Hematopoietic multipotent progenitor cell treated with erythropoietin and hydrocortisone succinate and interleukin-3 and kit ligand, for 4 days (in vitro differentiated cells): ENCODE data around the gene SOX15.
"Not testable (repeated sequence)": the region's sequence is repeated elsewhere in the genome, so short reads cannot be mapped to it uniquely, and the experiment has no call there.

ENCODE experiments used
- DNase-seq: peaks from one replicate; pipeline ENCODE4 v3.0.0-alpha.2; 2015

Gene SOX15

DNA sequence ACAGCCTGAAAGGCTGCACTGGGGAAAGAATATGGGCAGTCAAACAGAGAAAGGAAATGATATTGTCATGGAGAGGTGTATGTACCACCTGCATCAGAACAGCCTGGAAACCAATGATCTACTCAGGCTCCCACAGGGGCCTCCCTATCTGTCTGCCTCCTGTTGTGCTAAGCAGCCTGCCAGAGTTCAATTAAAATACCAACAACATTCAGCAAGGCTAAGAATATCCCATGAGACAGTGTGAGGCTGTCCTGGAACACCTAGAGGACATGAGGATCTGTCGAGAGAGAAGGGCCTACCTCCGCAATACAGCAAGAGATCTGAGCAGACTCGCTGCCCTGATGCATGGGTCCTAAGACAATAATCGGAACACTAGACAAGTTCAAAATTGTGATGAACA lies 16.4 kb upstream of the SOX15 start:
- no peak for DNase-seq

DNA sequence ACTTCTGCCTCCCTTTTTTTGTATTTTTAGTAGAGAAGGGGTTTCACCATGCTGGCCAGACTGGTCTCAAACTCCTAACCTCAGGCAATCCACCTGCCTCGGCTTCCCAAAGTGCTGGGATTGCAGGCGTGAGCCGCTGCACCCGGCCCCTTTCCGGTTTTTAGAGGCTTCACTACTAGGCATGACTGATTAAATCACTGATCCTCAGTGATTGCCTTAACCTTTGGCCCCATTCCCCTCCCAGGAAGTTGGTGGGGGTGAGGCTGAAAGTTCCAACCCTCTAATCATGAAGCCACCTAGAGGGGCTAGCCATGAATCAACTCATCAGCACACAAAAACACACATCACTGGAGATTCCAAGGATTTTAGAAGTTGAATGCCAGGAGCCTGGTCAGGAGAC lies 7.7 kb upstream of the SOX15 start:
- not testable (repeated sequence) for DNase-seq

DNA sequence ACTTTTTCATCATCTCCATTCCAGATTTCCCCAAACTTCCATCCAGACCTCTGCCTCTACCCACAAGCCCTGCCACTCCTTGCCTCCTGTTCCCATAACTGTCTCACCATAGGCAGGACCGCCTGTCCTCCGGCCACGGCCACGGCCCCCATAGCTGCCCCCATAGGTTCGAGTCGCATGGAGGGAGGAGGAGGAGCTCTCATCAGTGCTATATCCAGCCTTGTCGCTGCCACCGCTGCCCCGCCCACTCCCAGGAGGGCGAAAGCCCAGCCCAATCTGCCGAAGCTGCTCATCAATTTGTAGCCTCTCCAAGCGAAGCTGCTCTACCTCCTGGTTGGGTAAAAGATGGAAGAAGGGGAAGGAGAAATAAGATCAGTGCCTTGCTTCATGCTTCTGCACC lies 3.4 kb upstream of the SOX15 start:
- DNase-seq: no peak

DNA sequence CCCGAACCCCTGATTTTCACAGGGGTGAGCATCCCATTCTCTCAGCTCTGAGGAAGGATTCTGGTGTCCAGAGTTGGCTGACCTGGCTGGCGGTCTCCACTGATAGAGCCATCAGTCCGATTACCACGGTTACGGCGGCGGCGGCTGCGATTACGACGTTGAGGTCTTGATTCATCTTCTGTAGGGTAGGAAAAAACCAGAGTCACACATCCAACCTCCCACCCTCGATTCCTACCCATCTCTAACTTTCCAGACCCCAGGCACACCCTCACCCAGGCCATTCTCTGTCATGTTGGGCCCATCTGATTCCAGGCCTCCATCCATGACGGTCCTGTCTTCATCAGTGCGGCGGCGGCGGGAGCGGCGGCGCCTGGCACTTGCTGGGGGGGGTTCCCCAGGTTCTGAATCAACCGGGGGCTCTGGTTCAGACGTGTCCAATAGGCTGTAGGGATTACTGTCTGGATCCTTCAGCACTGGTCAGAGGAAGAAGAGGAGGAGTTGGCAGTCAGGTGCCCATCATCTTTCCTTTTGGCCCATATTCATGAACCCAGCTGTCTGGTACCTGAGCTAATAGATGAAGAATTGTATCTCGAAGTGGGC lies 2.6 kb upstream of the SOX15 start:
- DNase-seq: no peak

DNA sequence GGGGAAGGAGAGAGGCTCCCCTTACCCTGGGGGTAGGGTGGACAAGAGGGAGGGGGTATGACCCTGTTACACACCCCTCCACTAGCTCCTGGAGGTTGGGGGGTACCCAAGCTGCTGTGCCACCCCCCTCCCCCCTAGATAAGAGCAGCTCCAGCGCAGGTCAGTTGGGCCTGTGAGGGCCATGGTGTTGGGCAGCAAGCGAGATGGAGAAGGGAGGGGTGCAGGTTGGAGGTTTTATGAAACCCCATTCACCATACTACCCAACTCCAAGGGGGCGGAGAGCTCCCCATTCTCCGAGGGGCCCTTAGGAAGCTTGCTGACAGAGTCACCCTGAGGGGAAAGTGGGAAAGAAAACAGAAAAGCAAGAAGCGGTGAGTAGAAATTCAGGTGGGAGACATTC lies 1.7 kb upstream of the SOX15 start:
- no peak for DNase-seq

DNA sequence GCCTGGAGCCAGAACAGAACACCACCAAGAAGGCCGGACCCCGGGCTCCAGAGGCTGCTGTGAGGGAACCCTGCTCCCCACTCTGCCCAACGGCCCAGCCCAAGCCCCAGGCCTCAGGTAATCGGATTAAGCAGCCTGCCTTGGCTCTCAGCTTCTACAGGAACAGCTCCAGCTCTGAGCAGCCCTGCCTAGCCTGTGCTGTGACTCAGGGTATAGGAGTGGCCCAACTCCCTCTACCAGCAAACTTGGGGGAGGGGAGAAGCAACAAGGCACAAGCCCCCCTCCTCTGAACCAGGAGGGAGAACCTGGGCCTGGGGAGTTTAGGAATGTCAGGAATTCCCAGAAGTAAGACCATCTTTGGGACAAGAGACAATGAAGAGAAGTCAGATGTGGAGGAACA lies 849 bp upstream of the SOX15 start:
- DNase-seq: no peak

DNA sequence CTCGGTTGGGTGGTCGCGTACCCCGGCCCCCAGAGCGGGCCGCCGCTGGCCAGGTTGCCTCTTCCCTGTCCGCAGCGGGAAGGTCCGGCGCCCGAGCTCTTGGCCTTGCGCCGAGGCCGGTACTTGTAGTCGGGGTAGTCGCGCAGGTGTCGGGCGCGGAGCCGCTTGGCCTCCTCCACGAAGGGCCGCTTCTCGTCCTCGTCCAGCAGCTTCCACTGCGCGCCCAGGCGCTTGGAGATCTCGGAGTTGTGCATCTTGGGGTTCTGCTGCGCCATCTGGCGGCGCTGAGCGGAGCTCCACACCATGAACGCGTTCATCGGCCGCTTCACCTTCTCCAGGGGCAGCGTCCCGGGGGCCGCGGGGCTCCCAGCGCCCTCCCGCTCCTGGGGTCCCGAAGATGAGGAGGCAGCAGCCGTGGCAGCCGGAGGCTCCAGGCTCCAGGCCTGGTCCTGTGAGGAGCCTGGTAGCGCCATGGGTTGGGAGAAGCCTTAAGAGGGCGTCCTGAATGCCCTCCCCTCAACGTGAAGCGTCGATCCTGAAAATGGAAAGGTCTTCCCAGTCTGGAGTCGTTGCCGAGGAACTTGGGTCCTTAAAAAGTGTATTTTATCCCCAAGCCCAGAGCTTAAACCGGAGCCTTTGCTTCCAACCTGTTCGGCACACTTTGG lies 558 bp downstream of the SOX15 start:
- DNase-seq: peak; percentile 92

DNA sequence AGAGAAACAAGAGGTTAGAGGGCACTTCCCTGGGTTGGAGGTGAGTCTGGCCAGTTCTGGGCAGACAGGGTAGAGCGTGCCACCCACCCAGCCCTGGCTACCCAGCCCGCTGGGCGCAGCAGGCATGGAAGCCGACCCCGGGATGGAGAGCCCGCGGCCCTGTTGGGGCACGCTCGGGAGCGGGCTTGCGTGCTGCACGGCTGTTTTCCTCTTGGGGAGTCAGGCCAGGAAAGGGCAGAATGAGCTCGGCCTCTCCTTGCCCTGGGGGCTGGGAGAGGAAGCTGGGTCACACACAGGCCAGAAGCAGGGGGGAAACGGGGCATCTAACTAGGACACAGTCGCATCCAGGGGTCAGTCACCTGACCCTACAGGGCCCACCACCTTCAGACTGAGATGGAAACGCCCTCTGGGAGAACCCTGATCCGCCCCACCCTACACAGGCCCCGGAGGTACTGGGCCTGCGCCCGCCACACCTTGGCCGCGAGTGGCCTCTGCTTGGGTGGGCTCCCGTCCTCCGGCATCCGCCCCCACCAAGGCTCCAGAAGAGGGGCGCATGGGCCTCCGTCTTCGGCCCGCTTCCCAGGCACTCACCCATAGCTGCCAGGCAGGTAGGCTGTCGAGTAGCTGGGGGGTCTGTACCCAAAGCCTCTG lies 1.2 kb downstream of the SOX15 start:
- no peak for DNase-seq

DNA sequence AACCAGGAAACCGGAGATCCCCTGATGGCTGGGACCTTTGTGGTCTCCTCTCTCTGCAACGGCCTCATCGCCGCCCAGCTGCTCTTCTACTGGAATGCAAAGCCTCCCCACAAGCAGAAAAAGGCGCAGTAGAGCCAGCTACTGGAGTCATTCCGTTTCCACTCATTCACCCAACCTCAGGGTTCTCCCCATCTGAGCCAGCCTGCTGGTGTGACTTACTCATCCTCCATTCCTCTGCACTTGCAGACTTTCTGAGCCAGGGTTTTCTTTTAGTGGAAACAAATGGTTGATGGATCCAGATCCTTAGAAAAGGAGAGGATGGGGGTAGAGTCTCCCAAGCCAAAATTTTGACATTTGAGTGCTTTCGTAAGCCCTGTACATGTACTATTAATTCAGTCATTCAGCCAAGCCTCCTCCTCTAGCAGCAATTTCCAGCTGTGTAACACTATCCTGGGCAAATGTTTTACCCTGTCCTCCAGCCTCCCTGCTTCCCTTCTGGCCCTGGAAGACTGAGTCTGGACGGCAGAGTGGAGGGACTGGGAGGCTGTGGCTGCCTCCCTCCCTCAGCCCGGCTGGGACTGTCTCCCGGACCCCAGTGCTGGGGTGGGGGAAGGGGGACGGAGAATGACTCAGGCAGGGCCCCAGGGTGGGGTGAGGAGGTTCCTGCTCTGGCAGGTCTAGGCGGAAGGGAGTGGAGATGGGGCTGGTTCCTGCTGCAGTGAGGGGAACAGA lies 2.3 kb downstream of the SOX15 start:
- DNase-seq: peak; percentile 54

DNA sequence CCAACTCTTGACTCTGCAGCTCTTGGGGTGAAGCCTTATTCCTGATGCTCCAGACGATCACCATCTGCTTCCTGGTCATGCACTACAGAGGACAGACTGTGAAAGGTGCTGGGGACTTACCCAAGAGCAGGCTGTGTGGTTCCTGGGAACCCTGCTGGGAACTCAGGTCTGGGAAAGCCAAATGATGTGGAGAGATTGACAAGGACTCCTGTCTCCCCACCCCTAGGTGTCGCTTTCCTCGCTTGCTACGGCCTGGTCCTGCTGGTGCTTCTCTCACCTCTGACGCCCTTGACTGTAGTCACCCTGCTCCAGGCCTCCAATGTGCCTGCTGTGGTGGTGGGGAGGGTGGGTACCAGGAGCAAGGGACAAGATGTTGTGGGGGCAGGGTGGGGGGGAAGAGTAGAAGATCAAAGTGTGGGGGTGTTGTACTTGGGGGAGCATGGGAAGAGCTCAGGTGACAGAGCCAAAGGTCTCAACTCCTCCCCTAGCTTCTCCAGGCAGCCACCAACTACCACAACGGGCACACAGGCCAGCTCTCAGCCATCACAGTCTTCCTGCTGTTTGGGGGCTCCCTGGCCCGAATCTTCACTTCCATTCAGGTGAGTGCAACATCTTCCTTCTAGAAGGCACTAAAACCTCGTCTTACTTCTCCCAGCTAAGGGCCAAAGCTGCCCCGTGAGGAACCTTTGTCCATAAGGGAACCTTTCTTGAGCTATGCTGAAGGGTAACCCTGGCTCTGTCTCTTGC lies 3.0 kb downstream of the SOX15 start:
- peak; percentile 35 for DNase-seq

DNA sequence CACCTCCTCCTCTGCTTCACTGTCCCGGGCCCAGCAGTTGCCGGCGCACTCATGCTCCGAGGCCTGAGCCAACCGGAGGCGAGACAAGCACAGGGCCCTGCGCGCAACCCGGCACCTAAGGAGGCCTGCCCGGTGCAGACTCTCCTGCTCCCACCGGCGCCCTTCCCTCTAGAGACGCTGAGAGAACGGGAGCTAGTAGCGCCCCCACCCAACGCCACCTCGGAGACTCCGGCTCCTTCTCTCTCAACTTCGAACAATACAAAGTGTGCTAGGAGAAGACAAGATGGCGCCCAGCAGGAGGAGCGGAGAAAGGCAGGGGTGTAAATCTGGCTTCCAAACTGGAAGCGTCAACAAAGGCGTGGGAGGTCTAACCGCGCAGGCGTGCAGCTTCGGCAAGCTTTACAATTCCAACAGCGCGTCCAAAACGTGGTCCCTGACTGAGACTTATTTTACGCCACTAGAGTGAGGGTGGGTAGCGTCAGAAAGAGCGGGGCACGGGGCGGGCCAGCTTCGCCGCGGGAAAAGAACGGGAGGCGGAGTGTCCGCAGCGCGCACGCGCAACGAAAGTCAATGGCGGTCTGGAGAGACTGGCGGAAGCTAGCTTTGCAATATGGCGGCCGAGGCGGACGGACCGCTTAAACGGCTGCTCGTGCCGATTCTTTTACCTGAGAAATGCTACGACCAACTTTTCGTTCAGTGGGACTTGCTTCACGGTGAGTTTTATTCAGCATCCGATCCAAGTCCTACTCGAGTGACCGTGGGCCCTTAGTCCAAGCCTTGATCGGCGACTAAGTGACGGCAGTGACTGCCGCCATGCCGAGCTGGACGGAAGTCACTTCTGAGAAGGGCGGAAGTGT lies 6.4 kb downstream of the SOX15 start, which contains the start of gene MPDU1:
TSS of gene MPDU1 (plus strand) at position 600 of the 857 bp plus-strand sequence. CDS start at position 611, 11 bp downstream.
- peak; percentile 99 for DNase-seq

DNA sequence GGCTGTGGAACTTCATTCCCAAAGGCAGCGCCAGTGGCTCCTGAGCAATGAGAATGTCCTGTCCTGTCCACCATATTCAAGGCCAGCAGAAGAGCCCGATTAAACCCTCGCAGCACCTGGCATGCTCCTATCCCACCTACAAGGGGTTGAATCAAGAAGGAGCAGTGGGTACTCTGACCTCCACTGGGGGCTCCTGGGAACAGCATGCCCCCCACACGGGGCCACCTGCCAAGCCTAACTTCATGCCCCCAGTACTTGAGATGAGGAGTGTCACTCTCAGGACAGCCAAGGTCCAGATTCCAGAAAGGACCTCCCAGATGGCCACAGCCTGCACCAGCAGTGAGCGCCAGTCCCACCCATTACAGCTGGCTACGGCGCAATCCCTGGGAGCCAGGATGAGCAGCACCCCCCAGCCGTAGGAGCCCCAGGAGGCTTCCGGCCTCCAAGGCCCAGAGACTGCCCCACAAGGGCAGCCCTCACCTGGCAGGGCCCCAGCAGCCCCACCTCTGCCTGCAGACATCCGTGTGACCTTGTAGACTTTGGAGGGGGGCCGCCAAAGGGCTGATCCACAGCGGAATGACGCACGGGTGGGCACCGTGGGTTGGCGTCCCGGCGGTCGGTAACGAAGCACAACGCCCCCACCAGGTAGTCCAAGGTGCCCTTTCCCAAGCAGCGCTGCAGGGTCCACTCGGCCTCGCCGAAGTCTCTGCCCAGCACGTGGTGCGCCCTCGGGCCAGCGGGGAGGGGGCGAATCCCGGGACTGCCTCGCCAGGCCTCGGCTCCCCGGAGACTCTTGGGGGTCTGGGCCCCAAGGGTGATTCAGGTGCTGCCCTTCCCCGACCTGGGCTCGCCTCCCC lies 7.3 kb downstream of the SOX15 start:
- no peak for DNase-seq

DNA sequence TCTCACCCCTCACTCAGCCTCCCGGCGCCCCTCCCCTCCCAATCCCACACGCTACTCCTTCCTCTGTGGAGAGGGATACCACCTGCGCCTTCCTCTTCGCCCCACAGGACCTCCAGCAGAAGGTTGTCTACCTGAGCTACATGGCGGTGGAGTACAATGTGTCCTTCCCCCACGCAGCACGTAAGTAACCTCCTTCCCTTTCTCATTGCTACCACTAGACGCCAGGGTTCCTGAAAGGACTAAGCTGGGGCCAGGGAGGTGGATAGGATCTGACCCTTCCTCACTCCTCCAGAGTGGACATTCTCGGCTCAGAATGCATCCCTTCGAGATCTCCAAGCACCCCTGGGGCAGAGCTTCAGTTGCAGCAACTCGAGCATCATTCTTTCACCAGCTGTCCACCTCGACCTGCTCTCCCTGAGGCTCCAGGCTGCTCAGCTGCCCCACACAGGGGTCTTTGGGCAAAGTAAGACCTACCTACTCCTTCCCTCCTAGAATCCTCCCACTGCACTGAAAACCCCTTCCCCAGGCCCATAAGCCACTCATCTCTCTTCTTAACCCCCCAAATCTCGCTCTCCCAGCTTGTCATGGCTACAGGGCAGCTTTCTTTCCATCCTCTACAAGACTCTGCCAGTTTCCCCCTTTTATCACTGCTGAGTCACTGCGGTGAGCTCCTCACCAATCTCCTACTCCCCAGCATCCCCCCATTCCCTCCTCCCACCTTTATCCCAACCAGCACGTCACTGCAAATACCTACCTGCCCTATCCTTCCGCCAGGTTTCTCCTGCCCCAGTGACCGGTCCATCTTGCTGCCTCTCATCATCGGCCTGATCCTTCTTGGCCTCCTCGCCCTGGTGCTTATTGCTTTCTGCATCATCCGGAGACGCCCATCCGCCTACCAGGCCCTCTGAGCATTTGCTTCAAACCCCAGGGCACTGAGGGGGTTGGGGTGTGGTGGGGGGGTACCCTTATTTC lies 9.0 kb downstream of the SOX15 start:
- peak; percentile 81 for DNase-seq

DNA sequence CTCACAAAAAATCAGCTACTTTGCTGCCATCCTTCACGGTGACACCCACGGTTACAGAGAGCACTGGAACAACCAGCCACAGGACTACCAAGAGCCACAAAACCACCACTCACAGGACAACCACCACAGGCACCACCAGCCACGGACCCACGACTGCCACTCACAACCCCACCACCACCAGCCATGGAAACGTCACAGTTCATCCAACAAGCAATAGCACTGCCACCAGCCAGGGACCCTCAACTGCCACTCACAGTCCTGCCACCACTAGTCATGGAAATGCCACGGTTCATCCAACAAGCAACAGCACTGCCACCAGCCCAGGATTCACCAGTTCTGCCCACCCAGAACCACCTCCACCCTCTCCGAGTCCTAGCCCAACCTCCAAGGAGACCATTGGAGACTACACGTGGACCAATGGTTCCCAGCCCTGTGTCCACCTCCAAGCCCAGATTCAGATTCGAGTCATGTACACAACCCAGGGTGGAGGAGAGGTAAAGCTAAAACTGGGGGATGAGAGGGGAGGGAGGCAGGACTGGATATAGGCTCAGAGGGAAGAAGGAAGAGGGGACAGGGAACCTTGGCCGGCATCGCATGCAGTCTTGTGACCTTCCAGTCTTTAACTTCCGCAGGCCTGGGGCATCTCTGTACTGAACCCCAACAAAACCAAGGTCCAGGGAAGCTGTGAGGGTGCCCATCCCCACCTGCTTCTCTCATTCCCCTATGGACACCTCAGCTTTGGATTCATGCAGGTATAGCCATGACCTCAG lies 9.9 kb downstream of the SOX15 start:
- no peak for DNase-seq

DNA sequence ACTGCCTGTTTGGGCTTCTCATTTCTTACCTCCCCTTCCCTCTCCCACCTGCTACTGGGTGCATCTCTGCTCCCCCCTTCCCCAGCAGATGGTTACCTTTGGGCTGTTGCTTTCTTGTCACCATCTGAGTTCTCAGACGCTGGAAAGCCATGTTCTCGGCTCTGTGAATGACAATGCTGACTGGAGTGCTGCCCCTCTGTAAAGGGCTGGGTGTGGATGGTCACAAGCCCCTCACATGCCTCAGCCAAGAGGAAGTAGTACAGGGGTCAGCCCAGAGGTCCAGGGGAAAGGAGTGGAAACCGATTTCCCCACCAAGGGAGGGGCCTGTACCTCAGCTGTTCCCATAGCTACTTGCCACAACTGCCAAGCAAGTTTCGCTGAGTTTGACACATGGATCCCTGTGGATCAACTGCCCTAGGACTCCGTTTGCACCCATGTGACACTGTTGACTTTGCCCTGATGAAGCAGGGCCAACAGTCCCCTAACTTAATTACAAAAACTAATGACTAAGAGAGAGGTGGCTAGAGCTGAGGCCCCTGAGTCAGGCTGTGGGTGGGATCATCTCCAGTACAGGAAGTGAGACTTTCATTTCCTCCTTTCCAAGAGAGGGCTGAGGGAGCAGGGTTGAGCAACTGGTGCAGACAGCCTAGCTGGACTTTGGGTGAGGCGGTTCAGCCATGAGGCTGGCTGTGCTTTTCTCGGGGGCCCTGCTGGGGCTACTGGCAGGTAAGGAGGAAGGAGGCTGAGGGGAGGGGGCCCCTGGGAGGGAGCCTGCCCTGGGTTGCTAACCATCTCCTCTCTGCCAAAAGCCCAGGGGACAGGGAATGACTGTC lies 10.7 kb downstream of the SOX15 start, which contains the start of gene CD68:
TSS of gene CD68 (plus strand) at position 638 of the 833 bp plus-strand sequence. CDS start at position 678, 40 bp downstream.
- DNase-seq: peak; percentile 94

DNA sequence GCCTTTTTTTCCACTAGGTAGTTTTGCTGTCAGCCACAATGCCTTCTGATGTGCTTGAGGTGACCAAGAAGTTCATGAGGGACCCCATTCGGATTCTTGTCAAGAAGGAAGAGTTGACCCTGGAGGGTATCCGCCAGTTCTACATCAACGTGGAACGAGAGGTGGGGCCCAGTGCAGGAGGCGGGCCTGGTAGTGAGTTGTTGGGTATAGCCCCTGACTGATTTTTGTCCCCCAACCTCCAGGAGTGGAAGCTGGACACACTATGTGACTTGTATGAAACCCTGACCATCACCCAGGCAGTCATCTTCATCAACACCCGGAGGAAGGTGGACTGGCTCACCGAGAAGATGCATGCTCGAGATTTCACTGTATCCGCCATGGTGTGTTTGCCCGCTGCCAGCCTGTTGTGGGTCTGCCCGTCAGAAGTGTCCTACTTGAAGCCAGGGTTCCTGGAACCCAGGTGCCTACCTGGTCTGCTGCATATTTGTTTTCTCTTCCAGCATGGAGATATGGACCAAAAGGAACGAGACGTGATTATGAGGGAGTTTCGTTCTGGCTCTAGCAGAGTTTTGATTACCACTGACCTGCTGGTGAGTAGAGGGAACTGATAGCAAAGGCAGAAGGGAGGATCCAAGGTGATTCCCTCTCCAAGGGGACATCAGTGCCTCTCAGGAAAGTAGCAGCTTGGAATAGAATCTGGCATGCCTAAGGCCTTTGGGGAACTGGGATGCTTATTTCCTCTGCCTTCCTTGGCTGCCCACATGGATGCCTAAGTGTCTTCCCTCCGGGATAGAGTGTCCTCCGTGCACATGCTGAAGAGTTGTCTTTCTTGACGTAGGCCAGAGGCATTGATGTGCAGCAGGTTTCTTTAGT lies 12.3 kb downstream of the SOX15 start:
- DNase-seq: no peak
